Measurements from ENCODE around the gene OR11H7.
"Not testable (repeated sequence)": the region's sequence is repeated elsewhere in the genome, so short reads cannot be mapped to it uniquely, and the experiment has no call there.

Gene OR11H7

DNA sequence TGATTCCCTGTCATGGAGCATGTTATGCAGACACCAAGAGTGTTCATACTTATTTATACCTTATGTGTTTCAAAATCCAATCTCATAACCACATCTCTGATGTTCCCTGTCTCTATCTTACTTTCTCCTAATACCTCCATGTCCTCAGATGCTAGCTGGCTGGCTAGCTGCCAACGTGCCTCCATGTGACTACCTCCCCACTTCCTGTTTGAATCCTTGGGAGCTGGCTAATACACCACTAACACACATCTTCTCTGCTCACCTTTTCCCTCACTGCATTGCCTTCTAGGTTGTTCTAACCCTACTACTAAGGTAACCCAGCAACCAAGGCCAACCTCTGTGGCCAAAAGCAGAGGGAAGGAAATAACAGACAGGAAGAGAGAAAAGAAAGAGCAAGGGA is 49.6 kb downstream of the OR11H7 start:
- Histone ChIP-seq H3K9me3 (replicated peaks; ENCODE audit: low read length) (peaks cover 2% of the 10 kb centered on the region), H3K27me3 (ENCODE audit: control insufficient read depth, insufficient read depth, low read length) (no peaks in the 10 kb centered on the region), H3K4me3 (ENCODE audit: low read length) (no peak overlapping the region), H3K4me2 (ENCODE audit: low read length) (no peak overlapping the region), H3K9ac (ENCODE audit: low read depth, low read length) (no peak overlapping the region), H3K36me3 (ENCODE audit: insufficient read depth, low read length) (peaks cover 6% of the 10 kb centered on the region), H3K4me1 (ENCODE audit: control insufficient read depth, insufficient read depth, low read length) (no peaks in the 10 kb centered on the region)

DNA sequence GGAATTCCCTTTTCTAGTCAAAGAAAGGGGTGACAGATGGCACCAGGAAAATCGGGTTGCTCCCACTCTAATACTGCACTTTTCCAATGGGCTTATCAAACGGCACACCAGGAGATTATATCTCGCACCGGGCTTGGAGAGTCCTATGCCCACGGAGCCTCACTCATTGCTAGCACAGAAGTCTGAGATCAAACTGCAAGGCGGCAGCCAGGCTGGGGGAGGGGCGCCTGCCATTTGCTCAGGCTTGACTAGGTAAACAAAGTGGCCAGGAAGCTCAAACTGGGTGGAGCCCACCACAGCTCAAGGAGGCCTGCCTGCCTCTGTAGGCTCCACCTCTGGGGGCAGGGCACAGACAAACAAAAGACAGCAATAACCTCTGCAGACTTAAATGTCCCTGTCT is 51.5 kb downstream of the OR11H7 start:
- H3K9ac ChIP-seq (ENCODE audit: low read depth, low read length); H3K4me2 ChIP-seq (ENCODE audit: low read length); H3K4me1 ChIP-seq (ENCODE audit: control insufficient read depth, insufficient read depth, low read length); H3K9me3 ChIP-seq (replicated peaks; ENCODE audit: low read length); H3K27me3 ChIP-seq (ENCODE audit: control insufficient read depth, insufficient read depth, low read length); H3K36me3 ChIP-seq (ENCODE audit: insufficient read depth, low read length); H3K4me3 ChIP-seq (ENCODE audit: low read length): not testable (repeated sequence)

All from skeletal muscle satellite cell (primary cell).